Thymus (tissue), 11 donors: ENCODE results near the gene TRAPPC11. TPM values are rescaled to one million over a fixed set of nuclear protein-coding genes. Genes with fewer than 3 reads are reported as not detected.
"Not testable (repeated sequence)": the region's sequence is repeated elsewhere in the genome, so short reads cannot be mapped to it uniquely, and the experiment has no call there.

Experiments
- DNase-seq, 9 donors: peaks; one replicate each; pipeline ENCODE4 v3.0.0-alpha.2; 2013; ENCODE audit warnings: low spot score in 9 of 9, low read depth in 6 of 9, missing footprints in 1 of 9
- H3K27ac ChIP-seq, 2 donors: one replicate each; pipeline ENCODE4 v1.5.1; 2013; ENCODE audit warnings: control low read depth in 1 of 2, low read depth in 1 of 2, low read length in 1 of 2, mild to moderate bottlenecking in 1 of 2, moderate library complexity in 1 of 2
- H3K27me3 ChIP-seq, 2 donors: one replicate each; pipeline ENCODE4 v1.5.1; 2013; ENCODE audit warnings: low read length in 1 of 2; ENCODE audit not compliant: control insufficient read depth in 2 of 2, insufficient read depth in 1 of 2
- H3K36me3 ChIP-seq, 2 donors: one replicate each; pipeline ENCODE4 v1.5.1; 2013; ENCODE audit warnings: low read length in 1 of 2, mild to moderate bottlenecking in 1 of 2, moderate library complexity in 1 of 2; ENCODE audit not compliant: control insufficient read depth in 2 of 2, insufficient read depth in 2 of 2
- H3K4me1 ChIP-seq, 2 donors: one replicate each; pipeline ENCODE4 v1.5.1; 2013; ENCODE audit warnings: low read length in 2 of 2; ENCODE audit not compliant: control insufficient read depth in 2 of 2, insufficient read depth in 2 of 2
- H3K4me3 ChIP-seq, 2 donors: one replicate each; pipeline ENCODE4 v1.5.1; 2013; ENCODE audit warnings: low read length in 2 of 2, control low read depth in 1 of 2, mild to moderate bottlenecking in 1 of 2
- H3K9me3 ChIP-seq, 2 donors: one replicate each; pipeline ENCODE4 v1.5.1; 2013; ENCODE audit warnings: low read length in 1 of 2, mild to moderate bottlenecking in 1 of 2; ENCODE audit not compliant: control insufficient read depth in 2 of 2, insufficient read depth in 1 of 2
- WGBS: extraction: QIAGEN DNeasy Blood & Tissue Kit; methylation state at CpG from one replicate; pipeline ENCODE4 v1.1.7; 2013; 5-methylcytosine and 5-hydroxymethylcytosine counted together
- polyA plus RNA-seq: library from polyadenylated mRNA; stranded (reverse); fragments of 200-250 nt; gene quantifications from one replicate; pipeline ENCODE4 v1.2.3, GENCODE V29; 2013
- total RNA-seq: library from RNA; stranded (reverse); fragments of 120-200 nt; gene quantifications from one replicate; pipeline ENCODE4 v1.2.4, GENCODE V29; 2013
- donor health status: healthy.

Gene TRAPPC11
- total and polyA plus RNA-seq, 2 donors: 31.3 to 32.8 TPM

GRCh38 chr4:183620421-183620820 is 38.7 kb upstream of the TRAPPC11 start:
- Histone ChIP-seq H3K9me3 (no peaks in the 10 kb centered on the region), H3K27me3 (no peaks in the 10 kb centered on the region), H3K4me1 (no peaks in the 10 kb centered on the region), H3K36me3 (no peaks in the 10 kb centered on the region), H3K27ac (no peak overlapping the region), H3K4me3 (no peak overlapping the region)
- 78% methylated on average over 2 of the region's 2 CpGs for WGBS
- no peak for DNase-seq

DNA sequence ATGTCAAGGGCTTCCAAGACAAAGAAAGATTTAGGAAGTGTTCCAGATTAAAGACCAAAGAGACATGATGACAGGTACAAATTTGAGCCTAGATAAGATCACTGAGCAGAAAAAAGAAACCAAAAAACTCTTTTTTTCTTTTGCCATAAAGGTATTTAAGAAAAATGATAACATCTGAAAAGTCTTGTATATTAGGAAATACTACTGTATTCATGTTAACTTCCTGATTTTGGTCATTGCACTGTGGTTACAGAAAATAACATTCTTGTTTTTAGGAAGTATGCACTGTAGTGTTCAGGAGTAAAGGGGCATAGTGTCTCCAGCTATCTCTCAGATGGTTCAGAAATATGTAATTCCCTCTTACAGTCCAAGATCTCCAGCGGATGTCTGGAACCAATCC is 37.2 kb upstream of the TRAPPC11 start:
- H3K36me3 ChIP-seq: no peaks in the 10 kb centered on the region
- H3K9me3 ChIP-seq: no peaks in the 10 kb centered on the region
- H3K27me3 ChIP-seq: no peaks in the 10 kb centered on the region
- H3K4me1 ChIP-seq: no peaks in the 10 kb centered on the region
- no peak overlapping the region for H3K27ac ChIP-seq
- H3K4me3 ChIP-seq: no peak overlapping the region
- no peak for DNase-seq
- 28% methylated on average over 1 of the region's 1 CpG for WGBS

DNA sequence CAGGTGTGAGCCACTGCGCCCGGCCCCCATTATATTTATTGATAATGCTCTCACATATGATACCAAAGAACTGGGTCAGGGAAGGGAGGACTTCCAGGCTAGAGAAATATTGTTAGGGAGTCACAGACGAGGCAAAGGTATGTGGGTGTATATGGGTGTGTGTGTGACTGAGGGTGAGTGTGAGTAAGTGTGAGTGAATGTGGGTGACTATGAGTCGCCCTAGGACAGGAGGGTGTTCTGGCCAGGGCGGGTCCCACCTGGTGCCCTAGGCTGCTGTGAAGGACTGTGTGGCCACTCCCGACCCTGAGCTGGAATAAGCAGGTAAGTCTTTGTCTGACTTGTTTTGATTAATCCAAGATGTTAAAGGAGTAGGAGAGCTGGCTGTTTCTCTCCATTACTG is 34.5 kb upstream of the TRAPPC11 start:
- H3K4me3 ChIP-seq: no peak overlapping the region
- no peak for DNase-seq
- WGBS: 97% methylated on average over 6 of the region's 6 CpGs

GRCh38 chr4:183626168-183626567 is 32.9 kb upstream of the TRAPPC11 start:
- no peak for DNase-seq
- no peak overlapping the region for H3K27ac ChIP-seq
- no peaks in the 10 kb centered on the region for H3K27me3 ChIP-seq
- 96% methylated on average over 6 of the region's 6 CpGs for WGBS
- no peaks in the 10 kb centered on the region for H3K4me1 ChIP-seq
- H3K36me3 ChIP-seq: no peaks in the 10 kb centered on the region
- H3K9me3 ChIP-seq: no peaks in the 10 kb centered on the region
- H3K4me3 ChIP-seq: no peak overlapping the region

More for the DNA sequence above, 34.5 kb upstream of the TRAPPC11 start:
- Histone ChIP-seq H3K9me3 (no peaks in the 10 kb centered on the region), H3K4me1 (no peaks in the 10 kb centered on the region), H3K27ac (no peak overlapping the region), H3K36me3 (no peaks in the 10 kb centered on the region), H3K27me3 (no peaks in the 10 kb centered on the region)

- DNase-seq, H3K4me3 ChIP-seq, H3K27me3 ChIP-seq, H3K4me1 ChIP-seq, H3K36me3 ChIP-seq, H3K27ac ChIP-seq, H3K9me3 ChIP-seq: not testable (repeated sequence)
- 96% methylated on average over 5 of the region's 5 CpGs for WGBS
Measured at GRCh38 chr4:183627286-183627685, 31.8 kb upstream of the TRAPPC11 start.

DNA sequence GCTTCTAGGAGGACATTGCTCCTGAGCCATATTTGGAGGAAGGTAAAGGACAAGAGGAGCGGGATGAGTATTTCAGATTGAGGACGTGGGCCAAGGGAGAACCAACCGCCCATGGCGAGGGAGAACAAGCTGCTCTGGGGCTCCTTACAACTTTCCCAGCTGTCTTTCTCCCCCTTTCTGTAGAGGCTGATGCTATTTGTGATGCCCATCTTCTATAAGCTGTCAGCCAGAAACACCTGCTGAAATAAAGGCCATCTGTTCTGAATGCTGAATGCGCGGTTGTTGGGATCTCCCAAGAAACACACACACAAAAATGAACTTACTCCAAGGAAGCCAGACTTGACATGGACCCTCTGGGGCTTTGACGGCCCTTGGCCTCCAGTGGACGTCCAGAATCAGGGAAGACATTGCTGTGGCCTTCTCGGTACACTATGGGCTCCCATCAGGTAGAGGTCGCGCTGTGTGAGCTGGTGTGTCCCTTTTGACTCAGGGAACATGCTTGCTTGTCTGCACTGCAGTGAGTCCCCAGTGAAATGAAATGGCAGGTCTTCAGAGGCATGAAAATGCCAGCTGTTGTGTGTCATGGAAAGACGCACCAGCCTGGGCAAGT is 31.0 kb upstream of the TRAPPC11 start:
- no peaks in the 10 kb centered on the region for H3K36me3 ChIP-seq

GRCh38 chr4:183631577-183632198 is 27.4 kb upstream of the TRAPPC11 start:
- Histone ChIP-seq H3K9me3 (no peaks in the 10 kb centered on the region), H3K36me3 (no peaks in the 10 kb centered on the region), H3K27me3 (no peaks in the 10 kb centered on the region), H3K4me1 (no peaks in the 10 kb centered on the region), H3K27ac (no peak overlapping the region), H3K4me3 (no peak overlapping the region)
- 95% methylated on average over 11 of the region's 11 CpGs for WGBS
- no peak for DNase-seq

More for the DNA sequence above, 31.0 kb upstream of the TRAPPC11 start:
- H3K4me3 ChIP-seq: no peak overlapping the region
- H3K27ac ChIP-seq: no peak overlapping the region
- H3K27me3 ChIP-seq: no peaks in the 10 kb centered on the region
- WGBS: 86% methylated on average over 12 of the region's 12 CpGs
- no peaks in the 10 kb centered on the region for H3K4me1 ChIP-seq
- DNase-seq: no peak
- no peaks in the 10 kb centered on the region for H3K9me3 ChIP-seq

GRCh38 chr4:183632689-183633088 is 26.4 kb upstream of the TRAPPC11 start:
- H3K4me1 ChIP-seq: no peaks in the 10 kb centered on the region
- no peak for DNase-seq
- no peaks in the 10 kb centered on the region for H3K9me3 ChIP-seq
- no peaks in the 10 kb centered on the region for H3K36me3 ChIP-seq
- no peak overlapping the region for H3K27ac ChIP-seq
- WGBS: 95% methylated on average over 12 of the region's 12 CpGs
- no peaks in the 10 kb centered on the region for H3K27me3 ChIP-seq
- no peak overlapping the region for H3K4me3 ChIP-seq

DNA sequence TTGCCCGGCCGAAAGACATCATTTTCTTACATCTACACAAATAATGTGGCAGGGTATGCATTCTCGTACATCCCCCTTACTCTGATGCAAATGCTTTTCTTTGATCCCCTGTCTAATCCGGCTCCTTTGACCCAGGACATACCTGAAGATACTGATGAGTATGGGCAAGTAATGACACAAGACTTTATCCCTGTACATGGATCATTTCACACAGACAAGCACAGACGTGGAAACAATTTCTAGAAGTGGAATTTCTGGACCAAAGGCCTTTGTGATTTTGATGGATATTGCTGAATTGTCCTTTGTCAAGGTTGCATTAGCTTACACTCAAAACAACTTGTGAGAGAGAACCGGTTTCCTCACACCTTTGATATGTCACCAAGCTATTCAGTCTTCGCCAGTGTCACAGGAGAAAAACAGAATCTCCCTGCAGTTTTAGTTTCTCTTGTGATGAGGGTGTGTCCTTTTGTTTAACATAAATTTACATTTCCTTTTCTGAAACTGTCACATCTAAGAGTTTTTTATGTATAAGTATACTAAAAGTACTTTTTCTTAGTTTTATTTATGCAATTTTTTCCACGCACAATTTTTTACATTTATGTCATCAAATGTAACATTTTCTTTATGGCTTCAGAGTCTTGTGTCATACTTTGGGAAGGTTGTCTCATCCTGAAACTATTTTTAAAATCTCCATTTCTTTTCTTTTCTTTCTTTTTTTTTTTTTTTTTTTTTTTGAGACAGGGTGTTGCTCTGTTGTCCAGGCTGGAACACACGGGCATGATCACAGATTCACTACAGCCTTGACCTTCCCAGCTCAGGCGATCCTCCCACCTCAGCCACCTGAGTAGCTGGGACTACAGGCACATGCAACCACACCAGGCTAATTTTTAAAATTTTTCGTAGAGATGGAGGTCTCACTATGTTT is 25.4 kb upstream of the TRAPPC11 start:
- 94% methylated on average over 11 of the region's 11 CpGs for WGBS
- Histone ChIP-seq H3K9me3 (no peaks in the 10 kb centered on the region), H3K4me3 (no peak overlapping the region), H3K27me3 (no peaks in the 10 kb centered on the region), H3K36me3 (no peaks in the 10 kb centered on the region), H3K4me1 (no peaks in the 10 kb centered on the region), H3K27ac (no peak overlapping the region)
- peak in 1 of 9 donors; percentile 7 for DNase-seq
